HG03521 (cell line): ENCODE data around the gene KIDINS220.

Source experiments
- ATAC-seq: cut with Tn5 transposase; IDR thresholded peaks from one replicate; pipeline ENCODE4 v1.9.1; 2021; ENCODE audit warnings: mild to moderate bottlenecking, moderate library complexity; ENCODE audit not compliant: unreplicated experiment

Gene KIDINS220

GRCh38 chr2:8836971-8837794 is at the start of gene KIDINS220:
Gene KIDINS220 (minus strand): TSS chr2:8837613. CDS start chr2:8827093, 10,520 bp downstream.
- ATAC-seq, result peak; percentile 93

- ATAC-seq, result no peak
Measured at GRCh38 chr2:8886876-8887275, 49.5 kb upstream of the KIDINS220 start.

GRCh38 chr2:8886202-8886518 is 48.7 kb upstream of the KIDINS220 start:
- ATAC-seq, result no peak

- ATAC-seq, result no peak
Measured at GRCh38 chr2:8885449-8886201, 48.2 kb upstream of the KIDINS220 start.

- ATAC-seq, result no peak
Measured at GRCh38 chr2:8884812-8885211, 47.4 kb upstream of the KIDINS220 start.

GRCh38 chr2:8882094-8882493 is 44.7 kb upstream of the KIDINS220 start:
- ATAC-seq, result no peak

GRCh38 chr2:8877894-8878293 is 40.5 kb upstream of the KIDINS220 start:
- ATAC-seq, result no peak

- ATAC-seq, result no peak
Measured at GRCh38 chr2:8877332-8877731, 39.9 kb upstream of the KIDINS220 start.

GRCh38 chr2:8876628-8877027 is 39.2 kb upstream of the KIDINS220 start:
- ATAC-seq, result no peak

- no peak for ATAC-seq
Measured at GRCh38 chr2:8872821-8873432, 35.5 kb upstream of the KIDINS220 start.

GRCh38 chr2:8870441-8870840 is 33.0 kb upstream of the KIDINS220 start:
- ATAC-seq, result no peak

- no peak for ATAC-seq
Measured at GRCh38 chr2:8867363-8867762, 29.9 kb upstream of the KIDINS220 start.

GRCh38 chr2:8863331-8863953 is 26.0 kb upstream of the KIDINS220 start:
- no peak for ATAC-seq

- no peak for ATAC-seq
Measured at GRCh38 chr2:8862230-8862629, 24.8 kb upstream of the KIDINS220 start.

GRCh38 chr2:8861797-8862196 is 24.4 kb upstream of the KIDINS220 start:
- ATAC-seq, result no peak

GRCh38 chr2:8860239-8860638 is 22.8 kb upstream of the KIDINS220 start:
- no peak for ATAC-seq

GRCh38 chr2:8858910-8859309 is 21.5 kb upstream of the KIDINS220 start:
- ATAC-seq, result no peak

GRCh38 chr2:8858264-8858663 is 20.9 kb upstream of the KIDINS220 start:
- no peak for ATAC-seq

GRCh38 chr2:8857709-8858108 is 20.3 kb upstream of the KIDINS220 start:
- no peak for ATAC-seq

- ATAC-seq, result no peak
Measured at GRCh38 chr2:8856176-8856575, 18.8 kb upstream of the KIDINS220 start.

GRCh38 chr2:8855010-8855409 is 17.6 kb upstream of the KIDINS220 start:
- ATAC-seq, result no peak
